GM12875 (cell line): ENCODE data around the gene SHISA9.

ENCODE experiments used
- H3K4me3 ChIP-seq: one replicate; pipeline ENCODE4 v1.5.1; 2011; ENCODE audit warnings: low read depth, low read length, control low read depth
- CTCF ChIP-seq: IDR thresholded peaks from 2 replicates; pipeline ENCODE4 v1.5.1; 2011; ENCODE audit warnings: low read depth, mild to moderate bottlenecking, control low read depth, inconsistent platforms, low read length, moderate library complexity, borderline replicate concordance; ENCODE audit not compliant: insufficient read depth

SHISA9 gene

GRCh38 chr16:12900156-12900555 is 1.2 kb upstream of the SHISA9 start:
- no peak overlapping the region for H3K4me3 ChIP-seq
- no peak for TF ChIP-seq CTCF

GRCh38 chr16:12900599-12901203 is 697 bp upstream of the SHISA9 start:
- no peak for TF ChIP-seq CTCF
- H3K4me3 ChIP-seq = no peak overlapping the region

GRCh38 chr16:12901204-12901596 is 198 bp upstream of the SHISA9 start:
- H3K4me3 ChIP-seq = no peak overlapping the region

GRCh38 chr16:12902511-12903372 is 1.3 kb downstream of the SHISA9 start:
- no peak for TF ChIP-seq CTCF
- H3K4me3 ChIP-seq = no peak overlapping the region

More at GRCh38 chr16:12901204-12901596, 198 bp upstream of the SHISA9 start:
- TF ChIP-seq CTCF = no peak

GRCh38 chr16:12903407-12904328 is 2.3 kb downstream of the SHISA9 start:
- H3K4me3 ChIP-seq = no peak overlapping the region
- no peak for TF ChIP-seq CTCF

GRCh38 chr16:12904329-12904671 is 2.9 kb downstream of the SHISA9 start:
- no peak overlapping the region for H3K4me3 ChIP-seq
- TF ChIP-seq CTCF = no peak
